Lower lobe of right lung (tissue), 2 donors: ENCODE results near the gene NTSR1. TPM values are rescaled to one million over a fixed set of nuclear protein-coding genes. Genes with fewer than 3 reads are reported as not detected.

Source experiments
- ATAC-seq, 2 donors: fragments of 200-7000 bp; cut with Tn5 transposase; one replicate each; pipeline ENCODE4 v1.9.1; 2020 to 2022; ENCODE audit warnings: mild to moderate bottlenecking in 2 of 2, moderate library complexity in 2 of 2
- DNase-seq: peaks from one replicate; pipeline ENCODE4 v3.0.0-alpha.2; 2020
- H3K27ac ChIP-seq: fragments of 200-600 bp; one replicate; pipeline ENCODE4 v1.8.0; 2022
- H3K27me3 ChIP-seq: fragments of 200-600 bp; one replicate; pipeline ENCODE4 v1.8.0; 2022; ENCODE audit warnings: low read depth
- H3K36me3 ChIP-seq: fragments of 200-600 bp; one replicate; pipeline ENCODE4 v1.8.0; 2022; ENCODE audit warnings: mild to moderate bottlenecking
- H3K4me1 ChIP-seq: fragments of 200-600 bp; one replicate; pipeline ENCODE4 v1.8.0; 2022
- H3K4me3 ChIP-seq: fragments of 200-600 bp; one replicate; pipeline ENCODE4 v1.8.0; 2022; ENCODE audit warnings: mild to moderate bottlenecking
- H3K9me3 ChIP-seq: fragments of 200-600 bp; one replicate; pipeline ENCODE4 v1.8.0; 2022
- intact Hi-C: fragments of 100-400 bp; cut with DNase I; formaldehyde crosslinking; loops from one replicate; pipeline ENCODE4 v1.11.0; 2022
- total RNA-seq: library from RNA; stranded (reverse); fragmentation: NEBNext Ultra II Directional; extraction: Animal tissue kit (Norgen Biotek cat#: 25700); gene quantifications from one replicate; pipeline ENCODE4 v1.2.1, GENCODE V29; 2021
- TF ChIP-seq, protein P1 (sequence below): fragments of 200-600 bp; IDR thresholded peaks from one replicate; pipeline ENCODE4 v1.8.0; 2022; ENCODE audit warnings: antibody characterized with exemption, mild to moderate bottlenecking
- donor health status: DM: no; HTN: yes; CAD: no; lungs with severe emphysema.

NTSR1 gene
- total RNA-seq, 1 donor from 2014 or later: not detected

GRCh38 chr20:62799036-62799435, 90.4 kb downstream of the NTSR1 start:
- Histone ChIP-seq H3K4me3 (no peak overlapping the region), H3K27ac (no peak overlapping the region), H3K9me3 (no peaks in the 10 kb centered on the region), H3K4me1 (peaks cover 22% of the 10 kb centered on the region), H3K36me3 (peaks cover 36% of the 10 kb centered on the region), H3K27me3 (no peaks in the 10 kb centered on the region)
- TF ChIP-seq, protein P1, sequence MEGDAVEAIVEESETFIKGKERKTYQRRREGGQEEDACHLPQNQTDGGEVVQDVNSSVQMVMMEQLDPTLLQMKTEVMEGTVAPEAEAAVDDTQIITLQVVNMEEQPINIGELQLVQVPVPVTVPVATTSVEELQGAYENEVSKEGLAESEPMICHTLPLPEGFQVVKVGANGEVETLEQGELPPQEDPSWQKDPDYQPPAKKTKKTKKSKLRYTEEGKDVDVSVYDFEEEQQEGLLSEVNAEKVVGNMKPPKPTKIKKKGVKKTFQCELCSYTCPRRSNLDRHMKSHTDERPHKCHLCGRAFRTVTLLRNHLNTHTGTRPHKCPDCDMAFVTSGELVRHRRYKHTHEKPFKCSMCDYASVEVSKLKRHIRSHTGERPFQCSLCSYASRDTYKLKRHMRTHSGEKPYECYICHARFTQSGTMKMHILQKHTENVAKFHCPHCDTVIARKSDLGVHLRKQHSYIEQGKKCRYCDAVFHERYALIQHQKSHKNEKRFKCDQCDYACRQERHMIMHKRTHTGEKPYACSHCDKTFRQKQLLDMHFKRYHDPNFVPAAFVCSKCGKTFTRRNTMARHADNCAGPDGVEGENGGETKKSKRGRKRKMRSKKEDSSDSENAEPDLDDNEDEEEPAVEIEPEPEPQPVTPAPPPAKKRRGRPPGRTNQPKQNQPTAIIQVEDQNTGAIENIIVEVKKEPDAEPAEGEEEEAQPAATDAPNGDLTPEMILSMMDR: no peak
- no peak for ATAC-seq
- intact Hi-C loops: no loop called here
- no peak for DNase-seq

GRCh38 chr20:62799459-62799858, 90.8 kb downstream of the NTSR1 start:
- intact Hi-C loops: no loop called here
- Histone ChIP-seq H3K36me3 (peaks cover 36% of the 10 kb centered on the region), H3K27me3 (no peaks in the 10 kb centered on the region), H3K27ac (no peak overlapping the region), H3K9me3 (no peaks in the 10 kb centered on the region), H3K4me1 (peaks cover 21% of the 10 kb centered on the region), H3K4me3 (no peak overlapping the region)
- TF ChIP-seq, protein P1: no peak
- no peak for DNase-seq
- ATAC-seq: no peak

DNA sequence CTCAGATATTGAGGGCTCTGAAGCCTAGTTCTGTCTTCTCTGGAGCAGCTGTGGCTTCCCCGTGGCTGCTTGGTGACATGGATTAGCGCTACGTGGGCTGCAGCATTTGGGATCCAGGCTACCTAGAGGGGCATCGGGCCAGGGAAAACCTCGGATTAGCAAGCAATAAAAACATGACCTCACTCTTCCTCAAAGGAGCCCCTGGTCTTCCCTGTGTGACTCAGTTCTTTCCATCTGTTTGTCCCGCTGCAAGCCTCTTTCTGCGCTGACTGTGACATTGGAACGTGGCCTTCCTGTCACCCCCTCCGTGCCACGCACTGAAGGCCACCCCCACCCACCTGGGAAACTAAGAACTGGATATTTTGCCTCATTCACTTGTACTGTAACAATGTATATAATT, 91.2 kb downstream of the NTSR1 start:
- TF ChIP-seq, protein P1: no peak
- peaks cover 36% of the 10 kb centered on the region for H3K36me3 ChIP-seq
- peaks cover 17% of the 10 kb centered on the region for H3K4me1 ChIP-seq
- intact Hi-C loops: no loop called here
- no peak overlapping the region for H3K27ac ChIP-seq
- no peaks in the 10 kb centered on the region for H3K27me3 ChIP-seq
- ATAC-seq (no peak), DNase-seq (no peak)
- H3K4me3 ChIP-seq: no peak overlapping the region
- H3K9me3 ChIP-seq: no peaks in the 10 kb centered on the region

DNA sequence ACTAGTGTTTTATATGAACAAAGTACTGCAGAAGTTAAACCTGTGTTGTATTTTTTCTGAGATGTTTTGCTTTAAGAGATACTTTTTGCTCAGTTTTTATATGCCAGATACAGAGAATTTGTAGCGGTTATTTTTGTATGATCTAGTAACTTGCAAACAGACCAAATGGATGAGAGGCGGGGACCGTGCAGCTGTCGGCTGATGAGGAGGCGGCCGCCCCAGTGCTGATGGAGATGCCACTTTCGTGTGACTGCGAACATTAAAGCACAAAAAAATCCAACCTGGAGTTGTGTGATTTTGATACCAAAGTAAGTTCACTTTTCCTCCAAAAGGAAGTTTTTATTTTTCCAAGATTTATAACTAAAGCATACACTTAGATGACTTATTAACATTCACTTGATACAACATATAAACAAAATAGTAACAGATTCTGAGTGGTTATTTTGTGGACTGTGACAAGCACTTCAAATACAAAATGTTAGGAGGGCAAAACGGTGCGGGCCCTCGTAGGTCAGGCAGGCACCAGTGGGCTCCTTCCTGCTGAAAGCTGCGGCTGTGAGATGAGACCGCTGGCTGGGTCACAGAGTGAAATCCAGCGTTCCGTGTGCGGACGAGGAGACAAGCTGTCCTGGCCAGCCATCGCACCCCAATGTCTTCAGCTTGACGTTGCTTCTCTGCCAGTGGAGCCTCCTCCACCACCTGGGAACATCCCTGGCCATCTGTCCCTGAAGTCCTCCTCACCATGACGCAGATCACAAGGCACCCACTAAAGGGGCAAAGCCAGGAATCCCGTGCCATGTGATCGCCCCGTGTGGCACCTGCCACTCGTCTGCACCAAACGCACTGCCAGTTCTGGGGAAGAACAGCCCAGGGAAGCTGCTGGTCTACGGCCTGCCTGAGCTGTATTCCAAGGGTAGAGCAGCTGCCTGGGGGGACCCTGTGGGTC, 92.0 kb downstream of the NTSR1 start:
- intact Hi-C loops: no loop called here

DNA sequence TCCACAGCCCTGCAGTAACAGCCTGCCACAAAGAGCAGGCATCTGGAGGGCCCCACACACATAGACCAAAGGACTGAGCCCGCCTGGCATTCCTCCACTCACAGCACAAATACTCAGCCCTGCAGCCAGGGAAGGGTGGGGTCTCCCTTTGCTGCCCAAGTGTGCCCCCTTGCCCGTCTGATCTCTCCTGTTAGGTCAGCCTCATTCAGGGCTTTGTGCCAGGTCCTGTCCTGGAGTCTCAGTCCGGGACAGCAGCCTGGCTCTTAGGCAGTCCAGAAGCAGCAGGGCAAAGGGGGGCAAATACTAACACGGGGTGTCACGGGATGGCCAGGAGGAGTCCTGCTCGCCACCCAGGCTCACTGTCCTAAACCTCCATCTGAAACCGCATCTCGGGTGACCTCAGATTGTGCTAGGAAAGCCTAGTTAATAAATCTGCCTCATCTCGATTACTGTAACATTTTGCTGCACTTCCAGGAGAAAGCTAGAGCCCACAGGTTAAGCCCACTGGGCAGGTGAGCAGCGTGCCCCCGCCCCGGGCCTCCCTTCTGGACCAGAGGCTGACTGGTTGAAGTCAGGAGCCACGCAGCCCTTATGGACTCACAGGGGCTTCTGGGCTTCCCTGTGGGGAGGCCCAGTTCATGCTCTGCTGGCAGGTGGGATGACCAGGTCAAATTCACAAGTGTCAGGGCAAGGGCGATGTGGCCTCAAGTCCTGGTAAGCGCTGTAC, 92.8 kb downstream of the NTSR1 start:
- H3K4me1 ChIP-seq: peaks cover 25% of the 10 kb centered on the region
- no peak overlapping the region for H3K27ac ChIP-seq
- no peak overlapping the region for H3K4me3 ChIP-seq
- peaks cover 36% of the 10 kb centered on the region for H3K36me3 ChIP-seq
- TF ChIP-seq, protein P1: no peak
- DNase-seq (no peak), ATAC-seq (no peak)
- no peaks in the 10 kb centered on the region for H3K9me3 ChIP-seq
- intact Hi-C loops: no loop called here
- no peaks in the 10 kb centered on the region for H3K27me3 ChIP-seq

More for the DNA sequence above, 92.0 kb downstream of the NTSR1 start:
- DNase-seq (no peak), ATAC-seq (no peak)
- peaks cover 17% of the 10 kb centered on the region for H3K4me1 ChIP-seq
- TF ChIP-seq, protein P1: no peak
- H3K27ac ChIP-seq: no peak overlapping the region
- H3K9me3 ChIP-seq: no peaks in the 10 kb centered on the region
- no peak overlapping the region for H3K4me3 ChIP-seq
- H3K36me3 ChIP-seq: peaks cover 36% of the 10 kb centered on the region
- H3K27me3 ChIP-seq: no peaks in the 10 kb centered on the region
